ENCODE measurements around the gene ABHD16B. TPM values are rescaled to one million over a fixed set of nuclear protein-coding genes. Genes with fewer than 3 reads are reported as not detected.
A peak's percentile ranks its signal among the peaks of the same experiment; 100 is the strongest.

ABHD16B gene
- total and polyA plus RNA-seq, 2 donors (not counting 3 experiments of a cell fraction or from before 2014, with no cell fraction given) = not detected

GRCh38 chr20:63854069-63854765 is 7.1 kb upstream of the ABHD16B start:
- dilution Hi-C loops (cut with MboI; ENCODE audit: extremely low pct_ligation_motif_present, low sequenced_read_pairs) = no loop called here
- H3K27me3 ChIP-seq (ENCODE audit: control insufficient read depth in 2 of 2, insufficient read depth in 2 of 2, low read length in 2 of 2) = peaks cover 0 to 5% of the 10 kb centered on the region in 2 experiments
- H4K20me1 ChIP-seq (replicated peaks; ENCODE audit: control insufficient read depth, extremely low read depth, insufficient read depth, low read length) = no peaks in the 10 kb centered on the region
- ChIA-PET CTCF (interaction anchor here (1.1 to 3.4 kb wide), 2 partner anchors 10 to 68 kb away, joined by 3 to 12 read pairs; no protein-coding TSS in a partner anchor), POLR2A (no interaction called here)
- no peaks in the 10 kb centered on the region for H3K9me1 ChIP-seq (replicated peaks; ENCODE audit: control insufficient read depth, extremely low read depth, insufficient read depth, low read length)
- no peak overlapping the region for H3K9ac ChIP-seq (replicated peaks; ENCODE audit: extremely low read depth, insufficient read depth, low read length)
- H3K36me3 ChIP-seq (ENCODE audit: control insufficient read depth in 2 of 2, extremely low read depth in 1 of 2, insufficient read depth in 2 of 2, low read length in 2 of 2) = no peaks in the 10 kb centered on the region
- H3K27ac ChIP-seq (ENCODE audit: insufficient read depth, low read depth, low read length) = no peak overlapping the region
- no peak overlapping the region for H3K4me2 ChIP-seq (ENCODE audit: insufficient read depth, low read length)
- no peak for DNase-seq (ENCODE audit: low read depth, low spot score)
- FAIRE-seq = no peak
- BruUV-seq (replicated peaks) = no TSS peak
- TF ChIP-seq POLR2AphosphoS5 (IDR thresholded peaks at IDR 0.05; ENCODE audit: insufficient read depth, low read depth, low read length) (no peak), FOS (IDR thresholded peaks at IDR 0.05; ENCODE audit: borderline replicate concordance, insufficient read depth, low read length) (no peak), POLR2A (IDR thresholded peaks at IDR 0.05; ENCODE audit: low read depth, low read length) (no peak), MYC (IDR thresholded peaks at IDR 0.05; ENCODE audit: low read depth, low read length) (no peak), GATA2 (IDR thresholded peaks at IDR 0.05; ENCODE audit: insufficient read depth, insufficient read length, low read depth, low read length) (no peak), JUN (IDR thresholded peaks at IDR 0.05; ENCODE audit: borderline replicate concordance, insufficient read depth, insufficient read length, low read depth) (no peak), EZH2 (IDR thresholded peaks at IDR 0.05; ENCODE audit: borderline replicate concordance, low read depth, low read length, severe bottlenecking) (no peak)
- TF ChIP-seq, protein P1, sequence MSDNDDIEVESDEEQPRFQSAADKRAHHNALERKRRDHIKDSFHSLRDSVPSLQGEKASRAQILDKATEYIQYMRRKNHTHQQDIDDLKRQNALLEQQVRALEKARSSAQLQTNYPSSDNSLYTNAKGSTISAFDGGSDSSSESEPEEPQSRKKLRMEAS (IDR thresholded peaks at IDR 0.05; ENCODE audit: insufficient read depth, insufficient read length) = no peak
- TF ChIP-seq, protein P2, sequence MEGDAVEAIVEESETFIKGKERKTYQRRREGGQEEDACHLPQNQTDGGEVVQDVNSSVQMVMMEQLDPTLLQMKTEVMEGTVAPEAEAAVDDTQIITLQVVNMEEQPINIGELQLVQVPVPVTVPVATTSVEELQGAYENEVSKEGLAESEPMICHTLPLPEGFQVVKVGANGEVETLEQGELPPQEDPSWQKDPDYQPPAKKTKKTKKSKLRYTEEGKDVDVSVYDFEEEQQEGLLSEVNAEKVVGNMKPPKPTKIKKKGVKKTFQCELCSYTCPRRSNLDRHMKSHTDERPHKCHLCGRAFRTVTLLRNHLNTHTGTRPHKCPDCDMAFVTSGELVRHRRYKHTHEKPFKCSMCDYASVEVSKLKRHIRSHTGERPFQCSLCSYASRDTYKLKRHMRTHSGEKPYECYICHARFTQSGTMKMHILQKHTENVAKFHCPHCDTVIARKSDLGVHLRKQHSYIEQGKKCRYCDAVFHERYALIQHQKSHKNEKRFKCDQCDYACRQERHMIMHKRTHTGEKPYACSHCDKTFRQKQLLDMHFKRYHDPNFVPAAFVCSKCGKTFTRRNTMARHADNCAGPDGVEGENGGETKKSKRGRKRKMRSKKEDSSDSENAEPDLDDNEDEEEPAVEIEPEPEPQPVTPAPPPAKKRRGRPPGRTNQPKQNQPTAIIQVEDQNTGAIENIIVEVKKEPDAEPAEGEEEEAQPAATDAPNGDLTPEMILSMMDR (IDR thresholded peaks at IDR 0.05; ENCODE audit: extremely low read depth in 1 of 2, insufficient read depth in 1 of 2, low read depth in 1 of 2, low read length in 2 of 2) = no peak
- H3K4me1 ChIP-seq (ENCODE audit: control insufficient read depth, extremely low read depth, insufficient read depth, low read length) = peaks cover 21% of the 10 kb centered on the region
- H3K9me3 ChIP-seq (replicated peaks; ENCODE audit: control insufficient read depth, insufficient read depth, low read length) = no peaks in the 10 kb centered on the region
- intact Hi-C loops (cut with micrococcal nuclease) = no loop called here
- peak overlapping the region; percentile 3 for H2AFZ ChIP-seq (ENCODE audit: low read depth, low read length)
- H3K79me2 ChIP-seq (ENCODE audit: control insufficient read depth, insufficient read depth, low read length) = no peaks in the 10 kb centered on the region
- no peak overlapping the region for H3K4me3 ChIP-seq (replicated peaks in 1 of 3; ENCODE audit: insufficient read depth in 1 of 3, low read depth in 1 of 3, low read length in 3 of 3)

All from endothelial cell of umbilical vein (primary cell).